ENCODE data around the gene COBL. TPM values are rescaled to one million over a fixed set of nuclear protein-coding genes. Genes with fewer than 3 reads are reported as not detected.

The COBL gene
- total RNA-seq, 6 experiments from 2014 or later, result 21.5 to 35.9 (median 24.6) TPM

DNA sequence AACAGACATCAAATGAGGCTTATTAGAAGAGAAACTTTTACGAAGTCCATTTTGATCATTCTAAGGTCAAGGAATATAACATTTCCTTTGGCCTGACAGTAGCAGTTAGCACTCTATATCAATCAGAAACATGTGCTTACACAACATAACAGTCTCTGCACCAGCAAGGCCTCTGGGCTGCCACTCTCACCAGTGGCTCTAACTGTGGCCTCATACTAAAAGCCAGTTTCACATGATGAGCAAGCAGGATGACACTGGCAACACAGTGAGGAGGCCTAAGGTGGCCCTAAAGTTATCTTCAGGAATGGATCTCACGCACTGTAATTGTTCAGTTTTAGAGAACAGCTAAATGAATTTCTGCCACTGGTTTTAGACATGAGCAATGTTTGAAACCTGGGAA is 126.8 kb downstream of the COBL start:
- no peak for ATAC-seq
- no peak for DNase-seq
- H3K27ac ChIP-seq, result no peak overlapping the region
- no peaks in the 10 kb centered on the region for H3K27me3 ChIP-seq
- WGBS (ENCODE audit: insufficient coverage, low coverage, low lambda C conversion rate, missing lambda C conversion rate), result 95% methylated on average over 2 of the region's 2 CpGs
- no peak for TF ChIP-seq POLR2A (IDR thresholded peaks at IDR 0.05)
- no peak for TF ChIP-seq CTCF (IDR thresholded peaks at IDR 0.05)
- intact Hi-C loops (cut with DNase I), result no loop called here
- H3K4me3 ChIP-seq, result no peak overlapping the region
- peaks cover 0 to 7% (median 0%) of the 10 kb centered on the region in 4 donors for H3K36me3 ChIP-seq
- H3K9me3 ChIP-seq, result no peaks in the 10 kb centered on the region
- no peaks in the 10 kb centered on the region for H3K4me1 ChIP-seq

DNA sequence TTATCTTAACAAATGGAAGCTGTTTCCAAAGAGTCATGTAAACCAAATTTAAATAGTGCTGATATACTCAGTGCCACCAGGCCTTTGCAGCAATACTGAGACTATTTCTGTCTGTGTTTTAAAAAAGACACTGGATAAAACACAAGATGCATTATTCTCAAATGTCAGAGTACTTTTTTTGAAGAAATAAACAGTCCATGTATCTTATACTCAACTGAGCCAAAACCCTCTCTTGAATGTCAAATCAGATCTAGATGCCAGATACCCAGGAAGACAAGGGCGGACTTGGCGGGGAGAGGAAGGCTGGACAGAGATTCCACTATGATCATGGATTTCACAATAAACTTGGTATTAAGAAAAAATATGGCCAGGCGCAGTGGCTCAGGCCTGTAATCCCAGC is 127.6 kb downstream of the COBL start:
- H3K4me1 ChIP-seq, result no peaks in the 10 kb centered on the region
- H3K36me3 ChIP-seq, result peaks cover 0 to 7% (median under 1%) of the 10 kb centered on the region in 4 donors
- H3K4me3 ChIP-seq, result no peak overlapping the region
- no peaks in the 10 kb centered on the region for H3K9me3 ChIP-seq
- TF ChIP-seq CTCF (IDR thresholded peaks at IDR 0.05) (no peak), POLR2A (IDR thresholded peaks at IDR 0.05) (no peak)
- no peak for DNase-seq
- intact Hi-C loops (cut with DNase I), result no loop called here
- no peak for ATAC-seq
- WGBS (ENCODE audit: insufficient coverage, low coverage, low lambda C conversion rate, missing lambda C conversion rate), result 92% methylated on average over 3 of the region's 3 CpGs
- no peaks in the 10 kb centered on the region for H3K27me3 ChIP-seq
- H3K27ac ChIP-seq, result no peak overlapping the region

DNA sequence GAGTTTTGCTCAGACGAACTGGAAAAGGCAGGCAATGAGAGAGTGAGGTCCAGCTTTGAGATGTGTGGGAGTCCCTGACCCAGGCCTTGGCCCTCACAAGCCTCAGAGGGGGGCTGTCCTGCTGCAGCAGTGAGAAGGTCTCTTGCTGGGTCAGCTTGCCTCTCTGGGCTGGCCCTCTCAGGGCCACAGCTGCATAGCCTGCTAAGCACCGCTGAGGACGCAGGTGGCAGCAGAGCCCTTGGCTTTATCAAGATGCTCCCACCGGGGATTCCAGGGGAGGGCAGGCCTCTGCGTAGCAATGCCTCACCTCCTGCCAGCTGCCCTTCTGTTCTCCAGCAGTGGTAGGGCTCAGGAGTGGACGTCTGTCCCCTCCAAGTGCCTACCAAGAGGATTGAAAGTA is 128.7 kb downstream of the COBL start:
- TF ChIP-seq CTCF (IDR thresholded peaks at IDR 0.05) (no peak), POLR2A (IDR thresholded peaks at IDR 0.05) (no peak)
- 70% methylated on average over 2 of the region's 6 CpGs for WGBS (ENCODE audit: insufficient coverage, low coverage, low lambda C conversion rate, missing lambda C conversion rate)
- Histone ChIP-seq H3K27ac (no peak overlapping the region), H3K36me3 (peaks cover 0 to 9% (median 5%) of the 10 kb centered on the region in 4 donors), H3K9me3 (no peaks in the 10 kb centered on the region), H3K27me3 (no peaks in the 10 kb centered on the region), H3K4me1 (no peaks in the 10 kb centered on the region), H3K4me3 (no peak overlapping the region)
- intact Hi-C loops (cut with DNase I), result no loop called here
- DNase-seq (no peak), ATAC-seq (peak in 3 of 4 donors; percentile 33 to 56 (median 40))

- no peaks in the 10 kb centered on the region for H3K27me3 ChIP-seq
- ATAC-seq (peak in 3 of 4 donors; percentile 22 to 56 (median 48)), DNase-seq (no peak)
- TF ChIP-seq POLR2A (IDR thresholded peaks at IDR 0.05) (no peak), CTCF (IDR thresholded peaks at IDR 0.05) (no peak)
- no peak overlapping the region for H3K27ac ChIP-seq
- no peaks in the 10 kb centered on the region for H3K9me3 ChIP-seq
- H3K36me3 ChIP-seq, result peaks cover 0 to 9% (median 5%) of the 10 kb centered on the region in 4 donors
- H3K4me1 ChIP-seq, result no peaks in the 10 kb centered on the region
- intact Hi-C loops (cut with DNase I), result no loop called here
- no peak overlapping the region for H3K4me3 ChIP-seq
- WGBS (ENCODE audit: insufficient coverage, low coverage, low lambda C conversion rate, missing lambda C conversion rate), result 60% methylated on average over 5 of the region's 5 CpGs
Measured at GRCh38 chr7:51186531-51186930, 130.1 kb downstream of the COBL start.

Measured in right lobe of liver (tissue), 6 donors.